Measurements from ENCODE around the gene ITGA7.

Gene ITGA7

GRCh38 chr12:55717011-55718007, 9.6 kb upstream of the ITGA7 start:
- Histone ChIP-seq H3K36me3 (ENCODE audit: control insufficient read depth in 2 of 2, insufficient read depth in 2 of 2, low read length in 2 of 2) (peaks cover 0 to 4% of the 10 kb centered on the region in 2 donors), H3K9ac (ENCODE audit: low read depth in 1 of 2, low read length in 2 of 2) (peak overlapping the region; percentile 82 to 94), H3K27me3 (ENCODE audit: control insufficient read depth in 2 of 2, insufficient read depth in 2 of 2, low read length in 2 of 2) (no peaks in the 10 kb centered on the region), H3K4me3 (ENCODE audit: low read length in 2 of 2) (peak overlapping the region; percentile 85 to 93), H3K27ac (ENCODE audit: low read depth in 2 of 2, low read length in 2 of 2) (peak overlapping the region; percentile 95), H3K4me1 (ENCODE audit: control insufficient read depth in 2 of 2, insufficient read depth in 2 of 2, low read length in 2 of 2) (peaks cover 55 to 60% of the 10 kb centered on the region in 2 donors), H3K9me3 (ENCODE audit: control insufficient read depth in 2 of 2, low read length in 2 of 2) (no peaks in the 10 kb centered on the region)

GRCh38 chr12:55716582-55716957, 8.9 kb upstream of the ITGA7 start:
- H3K4me1 ChIP-seq (ENCODE audit: control insufficient read depth in 2 of 2, insufficient read depth in 2 of 2, low read length in 2 of 2), result peaks cover 54 to 57% of the 10 kb centered on the region in 2 donors
- peaks cover 0 to 4% of the 10 kb centered on the region in 2 donors for H3K36me3 ChIP-seq (ENCODE audit: control insufficient read depth in 2 of 2, insufficient read depth in 2 of 2, low read length in 2 of 2)
- H3K9me3 ChIP-seq (ENCODE audit: control insufficient read depth in 2 of 2, low read length in 2 of 2), result no peaks in the 10 kb centered on the region
- H3K27ac ChIP-seq (ENCODE audit: low read depth in 2 of 2, low read length in 2 of 2), result peak overlapping the region; percentile 95
- H3K27me3 ChIP-seq (ENCODE audit: control insufficient read depth in 2 of 2, insufficient read depth in 2 of 2, low read length in 2 of 2), result no peaks in the 10 kb centered on the region
- H3K4me3 ChIP-seq (ENCODE audit: low read length in 2 of 2), result peak overlapping the region; percentile 85 to 93
- H3K9ac ChIP-seq (ENCODE audit: low read depth in 1 of 2, low read length in 2 of 2), result peak overlapping the region; percentile 82 to 94

GRCh38 chr12:55715833-55716581, 8.3 kb upstream of the ITGA7 start, which contains the start of gene BLOC1S1:
TSS of gene BLOC1S1 (plus strand) at chr12:55716046. CDS start at chr12:55716052, 6 bp downstream.
- no peaks in the 10 kb centered on the region for H3K27me3 ChIP-seq (ENCODE audit: control insufficient read depth in 2 of 2, insufficient read depth in 2 of 2, low read length in 2 of 2)
- peaks cover 0 to 4% of the 10 kb centered on the region in 2 donors for H3K36me3 ChIP-seq (ENCODE audit: control insufficient read depth in 2 of 2, insufficient read depth in 2 of 2, low read length in 2 of 2)
- H3K9ac ChIP-seq (ENCODE audit: low read depth in 1 of 2, low read length in 2 of 2), result peak within 1 kb of the TSS; percentile 82 to 94
- peaks cover 49 to 51% of the 10 kb centered on the region in 2 donors for H3K4me1 ChIP-seq (ENCODE audit: control insufficient read depth in 2 of 2, insufficient read depth in 2 of 2, low read length in 2 of 2)
- H3K27ac ChIP-seq (ENCODE audit: low read depth in 2 of 2, low read length in 2 of 2), result peak within 1 kb of the TSS; percentile 95
- peak within 1 kb of the TSS; percentile 85 to 93 for H3K4me3 ChIP-seq (ENCODE audit: low read length in 2 of 2)
- H3K9me3 ChIP-seq (ENCODE audit: control insufficient read depth in 2 of 2, low read length in 2 of 2), result no peaks in the 10 kb centered on the region

GRCh38 chr12:55715169-55715764, 7.6 kb upstream of the ITGA7 start:
- H3K27me3 ChIP-seq (ENCODE audit: control insufficient read depth in 2 of 2, insufficient read depth in 2 of 2, low read length in 2 of 2), result no peaks in the 10 kb centered on the region
- H3K36me3 ChIP-seq (ENCODE audit: control insufficient read depth in 2 of 2, insufficient read depth in 2 of 2, low read length in 2 of 2), result peaks cover 0 to 4% of the 10 kb centered on the region in 2 donors
- H3K9me3 ChIP-seq (ENCODE audit: control insufficient read depth in 2 of 2, low read length in 2 of 2), result no peaks in the 10 kb centered on the region
- peak overlapping the region; percentile 95 for H3K27ac ChIP-seq (ENCODE audit: low read depth in 2 of 2, low read length in 2 of 2)
- peaks cover 43 to 44% of the 10 kb centered on the region in 2 donors for H3K4me1 ChIP-seq (ENCODE audit: control insufficient read depth in 2 of 2, insufficient read depth in 2 of 2, low read length in 2 of 2)
- H3K4me3 ChIP-seq (ENCODE audit: low read length in 2 of 2), result peak overlapping the region; percentile 85 to 93
- peak overlapping the region; percentile 82 to 94 for H3K9ac ChIP-seq (ENCODE audit: low read depth in 1 of 2, low read length in 2 of 2)

- no peak overlapping the region for H3K4me3 ChIP-seq (ENCODE audit: low read length in 2 of 2)
- H3K27ac ChIP-seq (ENCODE audit: low read depth in 2 of 2, low read length in 2 of 2), result no peak overlapping the region
- H3K9ac ChIP-seq (ENCODE audit: low read depth in 1 of 2, low read length in 2 of 2), result no peak overlapping the region
- H3K27me3 ChIP-seq (ENCODE audit: control insufficient read depth in 2 of 2, insufficient read depth in 2 of 2, low read length in 2 of 2), result peaks cover 4 to 6% of the 10 kb centered on the region in 2 donors
- no peaks in the 10 kb centered on the region for H3K9me3 ChIP-seq (ENCODE audit: control insufficient read depth in 2 of 2, low read length in 2 of 2)
- H3K4me1 ChIP-seq (ENCODE audit: control insufficient read depth in 2 of 2, insufficient read depth in 2 of 2, low read length in 2 of 2), result peaks cover 32% of the 10 kb centered on the region in 2 donors
- no peaks in the 10 kb centered on the region for H3K36me3 ChIP-seq (ENCODE audit: control insufficient read depth in 2 of 2, insufficient read depth in 2 of 2, low read length in 2 of 2)
Observed at GRCh38 chr12:55713721-55714120, 6.0 kb upstream of the ITGA7 start.

- Histone ChIP-seq H3K4me3 (ENCODE audit: low read length in 2 of 2) (no peak overlapping the region), H3K27me3 (ENCODE audit: control insufficient read depth in 2 of 2, insufficient read depth in 2 of 2, low read length in 2 of 2) (peaks cover 7 to 10% of the 10 kb centered on the region in 2 donors), H3K27ac (ENCODE audit: low read depth in 2 of 2, low read length in 2 of 2) (no peak overlapping the region), H3K9me3 (ENCODE audit: control insufficient read depth in 2 of 2, low read length in 2 of 2) (no peaks in the 10 kb centered on the region), H3K36me3 (ENCODE audit: control insufficient read depth in 2 of 2, insufficient read depth in 2 of 2, low read length in 2 of 2) (no peaks in the 10 kb centered on the region), H3K9ac (ENCODE audit: low read depth in 1 of 2, low read length in 2 of 2) (no peak overlapping the region), H3K4me1 (ENCODE audit: control insufficient read depth in 2 of 2, insufficient read depth in 2 of 2, low read length in 2 of 2) (peaks cover 26 to 27% of the 10 kb centered on the region in 2 donors)
Observed at GRCh38 chr12:55712700-55713415, 5.2 kb upstream of the ITGA7 start.

- H3K4me1 ChIP-seq (ENCODE audit: control insufficient read depth in 2 of 2, insufficient read depth in 2 of 2, low read length in 2 of 2), result peaks cover 21% of the 10 kb centered on the region in 2 donors
- H3K9ac ChIP-seq (ENCODE audit: low read depth in 1 of 2, low read length in 2 of 2), result no peak overlapping the region
- H3K9me3 ChIP-seq (ENCODE audit: control insufficient read depth in 2 of 2, low read length in 2 of 2), result no peaks in the 10 kb centered on the region
- H3K27ac ChIP-seq (ENCODE audit: low read depth in 2 of 2, low read length in 2 of 2), result no peak overlapping the region
- H3K27me3 ChIP-seq (ENCODE audit: control insufficient read depth in 2 of 2, insufficient read depth in 2 of 2, low read length in 2 of 2), result peaks cover 10 to 11% of the 10 kb centered on the region in 2 donors
- H3K36me3 ChIP-seq (ENCODE audit: control insufficient read depth in 2 of 2, insufficient read depth in 2 of 2, low read length in 2 of 2), result no peaks in the 10 kb centered on the region
- H3K4me3 ChIP-seq (ENCODE audit: low read length in 2 of 2), result no peak overlapping the region
Observed at GRCh38 chr12:55711786-55712553, 4.3 kb upstream of the ITGA7 start.

- no peaks in the 10 kb centered on the region for H3K9me3 ChIP-seq (ENCODE audit: control insufficient read depth in 2 of 2, low read length in 2 of 2)
- H3K9ac ChIP-seq (ENCODE audit: low read depth in 1 of 2, low read length in 2 of 2), result no peak overlapping the region
- H3K4me3 ChIP-seq (ENCODE audit: low read length in 2 of 2), result peak overlapping the region in 1 of 2 donors; percentile 66
- peaks cover 9 to 10% of the 10 kb centered on the region in 2 donors for H3K4me1 ChIP-seq (ENCODE audit: control insufficient read depth in 2 of 2, insufficient read depth in 2 of 2, low read length in 2 of 2)
- H3K27me3 ChIP-seq (ENCODE audit: control insufficient read depth in 2 of 2, insufficient read depth in 2 of 2, low read length in 2 of 2), result peaks cover 10 to 11% of the 10 kb centered on the region in 2 donors
- H3K36me3 ChIP-seq (ENCODE audit: control insufficient read depth in 2 of 2, insufficient read depth in 2 of 2, low read length in 2 of 2), result no peaks in the 10 kb centered on the region
- peak overlapping the region in 1 of 2 donors; percentile 16 for H3K27ac ChIP-seq (ENCODE audit: low read depth in 2 of 2, low read length in 2 of 2)
Observed at GRCh38 chr12:55708695-55709233, 1.1 kb upstream of the ITGA7 start.

Data from mucosa of rectum (tissue), 2 donors.